Stimulated activated naive CD8-positive, alpha-beta T cell treated with anti-CD3 and anti-CD28 coated beads, Interleukin-15, amount 100 ng/mL, for 72 hours (primary cell): ENCODE measurements around the gene XRN2.

Experiments used
- ATAC-seq: fragments of 150-1000 bp; cut with Tn5 transposase; 2 replicates; pipeline ENCODE4 v1.10.0; 2021; ENCODE audit warnings: mild to moderate bottlenecking, moderate library complexity
- DNase-seq, 2 donors: peaks; one replicate each; pipeline ENCODE4 v3.0.0; 2021 to 2022
- H3K27ac Mint-ChIP-seq, 2 donors: one replicate each; pipeline ENCODE4 v1.8.0; 2022; ENCODE audit warnings: mild to moderate bottlenecking in 2 of 2, mixed read lengths in 2 of 2, moderate library complexity in 2 of 2
- H3K27me3 Mint-ChIP-seq: one replicate; pipeline ENCODE4 v1.8.0; 2022; ENCODE audit warnings: mixed read lengths
- H3K4me1 Mint-ChIP-seq: one replicate; pipeline ENCODE4 v1.8.0; 2022; ENCODE audit warnings: mild to moderate bottlenecking, mixed read lengths
- H3K4me3 Mint-ChIP-seq, 2 donors: one replicate each; pipeline ENCODE4 v1.8.0; 2022; ENCODE audit warnings: mild to moderate bottlenecking in 2 of 2, mixed read lengths in 2 of 2, moderate library complexity in 1 of 2
- H3K9me3 Mint-ChIP-seq, 2 donors: one replicate each; pipeline ENCODE4 v1.8.0; 2022; ENCODE audit warnings: mixed read lengths in 2 of 2

The XRN2 gene, protein sequence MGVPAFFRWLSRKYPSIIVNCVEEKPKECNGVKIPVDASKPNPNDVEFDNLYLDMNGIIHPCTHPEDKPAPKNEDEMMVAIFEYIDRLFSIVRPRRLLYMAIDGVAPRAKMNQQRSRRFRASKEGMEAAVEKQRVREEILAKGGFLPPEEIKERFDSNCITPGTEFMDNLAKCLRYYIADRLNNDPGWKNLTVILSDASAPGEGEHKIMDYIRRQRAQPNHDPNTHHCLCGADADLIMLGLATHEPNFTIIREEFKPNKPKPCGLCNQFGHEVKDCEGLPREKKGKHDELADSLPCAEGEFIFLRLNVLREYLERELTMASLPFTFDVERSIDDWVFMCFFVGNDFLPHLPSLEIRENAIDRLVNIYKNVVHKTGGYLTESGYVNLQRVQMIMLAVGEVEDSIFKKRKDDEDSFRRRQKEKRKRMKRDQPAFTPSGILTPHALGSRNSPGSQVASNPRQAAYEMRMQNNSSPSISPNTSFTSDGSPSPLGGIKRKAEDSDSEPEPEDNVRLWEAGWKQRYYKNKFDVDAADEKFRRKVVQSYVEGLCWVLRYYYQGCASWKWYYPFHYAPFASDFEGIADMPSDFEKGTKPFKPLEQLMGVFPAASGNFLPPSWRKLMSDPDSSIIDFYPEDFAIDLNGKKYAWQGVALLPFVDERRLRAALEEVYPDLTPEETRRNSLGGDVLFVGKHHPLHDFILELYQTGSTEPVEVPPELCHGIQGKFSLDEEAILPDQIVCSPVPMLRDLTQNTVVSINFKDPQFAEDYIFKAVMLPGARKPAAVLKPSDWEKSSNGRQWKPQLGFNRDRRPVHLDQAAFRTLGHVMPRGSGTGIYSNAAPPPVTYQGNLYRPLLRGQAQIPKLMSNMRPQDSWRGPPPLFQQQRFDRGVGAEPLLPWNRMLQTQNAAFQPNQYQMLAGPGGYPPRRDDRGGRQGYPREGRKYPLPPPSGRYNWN

DNA sequence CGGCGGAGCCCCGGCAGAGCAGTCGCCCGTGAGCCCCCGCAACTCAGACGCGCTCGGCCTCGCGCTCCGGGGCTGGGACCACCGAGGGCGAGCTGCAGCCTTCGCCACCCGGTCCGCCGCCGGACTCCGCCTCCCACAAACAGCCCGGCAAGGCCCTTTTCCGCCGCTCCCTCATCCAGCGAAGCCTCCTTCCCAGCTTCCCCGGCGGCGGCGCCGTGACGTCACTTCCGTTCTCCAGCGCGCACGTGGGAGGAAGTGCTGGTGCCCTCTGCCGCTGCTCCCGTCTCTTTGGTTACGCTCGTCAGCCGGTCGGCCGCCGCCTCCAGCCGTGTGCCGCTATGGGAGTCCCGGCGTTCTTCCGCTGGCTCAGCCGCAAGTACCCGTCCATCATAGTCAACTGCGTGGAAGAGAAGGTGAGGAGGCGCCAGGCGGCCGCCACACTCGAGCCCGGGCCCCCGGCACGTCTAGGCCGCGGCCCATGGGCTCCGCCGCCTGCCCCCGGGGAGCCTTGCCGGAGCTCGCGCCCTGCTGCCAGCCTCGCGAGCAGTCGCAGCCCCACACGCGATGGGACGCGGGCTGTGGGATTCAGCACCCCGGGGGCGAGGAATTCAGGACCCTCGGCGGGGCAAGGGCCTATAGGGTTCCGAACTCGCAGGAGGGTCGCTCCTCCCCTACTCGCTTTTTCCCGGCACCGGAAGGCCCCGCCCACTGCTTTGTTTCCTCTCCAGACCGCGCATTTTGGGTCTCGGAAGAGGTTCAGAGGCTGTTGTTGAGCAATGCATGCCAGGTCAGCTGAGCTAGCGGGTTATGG is at the start of gene XRN2:
Gene XRN2 (plus strand): TSS at position 271 of the 811 bp plus-strand sequence. CDS start 68 bp downstream, at position 339.
- H3K4me1 Mint-ChIP-seq, result peaks cover 20% of the 10 kb centered on the region
- ATAC-seq (peak; percentile 92), DNase-seq (peak; percentile 91 to 94)
- H3K9me3 Mint-ChIP-seq, result no peaks in the 10 kb centered on the region
- peak within 1 kb of the TSS; percentile 99 to 100 for H3K27ac Mint-ChIP-seq
- peak within 1 kb of the TSS; percentile 96 to 98 for H3K4me3 Mint-ChIP-seq
- no peaks in the 10 kb centered on the region for H3K27me3 Mint-ChIP-seq

DNA sequence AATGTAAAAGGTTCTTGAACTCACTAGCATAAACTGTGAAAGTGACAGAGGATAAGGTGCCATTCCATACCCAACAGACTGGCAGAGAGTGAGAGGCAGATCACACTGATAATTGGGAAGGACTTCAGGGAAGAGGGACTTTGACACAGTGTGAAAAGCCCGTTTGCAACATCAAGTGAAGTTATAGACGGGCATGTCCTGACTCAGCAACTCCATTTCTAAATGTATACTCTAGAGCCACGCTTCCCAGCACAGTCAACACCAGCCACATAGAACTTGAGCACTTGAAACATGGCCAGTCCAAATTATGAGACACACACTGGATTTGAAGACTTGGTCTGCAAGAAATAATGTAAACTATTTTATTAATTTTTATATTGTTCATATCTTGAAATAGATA is 45.9 kb upstream of the XRN2 start:
- no peak for ATAC-seq

DNA sequence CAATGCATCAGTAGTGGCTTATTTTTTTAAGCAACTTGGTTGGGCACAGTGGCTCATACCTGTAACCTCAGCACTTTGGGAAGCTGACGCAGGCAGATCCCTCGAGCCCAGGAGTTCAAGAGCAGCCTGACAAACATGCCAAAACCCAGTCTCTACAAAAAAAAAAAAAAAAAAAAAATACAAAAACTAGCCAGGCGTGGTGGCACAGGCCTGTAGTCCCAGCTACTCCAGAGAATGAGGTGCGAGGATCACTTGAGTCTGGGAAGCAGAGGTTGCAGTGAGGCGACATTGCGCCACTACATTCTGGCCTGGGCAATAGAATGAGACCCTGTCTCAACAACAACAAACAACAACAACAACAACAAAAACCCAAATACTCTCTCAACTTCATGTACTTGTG is 44.7 kb upstream of the XRN2 start:
- Mint-ChIP-seq H3K9me3 (no peaks in the 10 kb centered on the region), H3K27me3 (peaks cover 9% of the 10 kb centered on the region), H3K27ac (no peak overlapping the region), H3K4me3 (no peak overlapping the region), H3K4me1 (no peaks in the 10 kb centered on the region)
- DNase-seq, result no peak
- ATAC-seq, result no peak

More for the DNA sequence above, 45.9 kb upstream of the XRN2 start:
- no peak overlapping the region for H3K27ac Mint-ChIP-seq
- H3K9me3 Mint-ChIP-seq, result no peaks in the 10 kb centered on the region
- DNase-seq, result no peak
- no peaks in the 10 kb centered on the region for H3K27me3 Mint-ChIP-seq
- no peak overlapping the region for H3K4me3 Mint-ChIP-seq
- H3K4me1 Mint-ChIP-seq, result no peaks in the 10 kb centered on the region

DNA sequence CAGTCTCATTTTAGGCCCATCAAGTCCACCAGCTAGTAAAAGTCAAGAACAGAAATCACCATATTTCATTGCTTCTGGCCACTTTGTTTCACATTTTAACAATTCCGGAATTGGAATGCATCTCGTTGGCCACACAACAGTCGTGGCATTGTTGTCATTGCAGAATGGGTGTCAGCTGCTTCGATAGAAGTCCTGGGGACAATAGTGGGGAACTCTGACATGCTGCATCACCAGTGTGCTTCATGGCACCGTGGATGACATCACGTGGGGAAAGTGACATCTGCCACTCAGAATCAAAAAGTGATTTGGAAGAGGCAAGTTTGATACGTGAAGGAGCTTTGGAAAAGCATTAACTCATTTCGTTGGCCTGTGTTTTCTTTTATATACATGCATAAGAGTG is 43.8 kb upstream of the XRN2 start:
- Mint-ChIP-seq H3K9me3 (no peaks in the 10 kb centered on the region), H3K4me3 (no peak overlapping the region), H3K4me1 (no peaks in the 10 kb centered on the region), H3K27me3 (peaks cover 9% of the 10 kb centered on the region), H3K27ac (no peak overlapping the region)
- no peak for ATAC-seq
- no peak for DNase-seq

DNA sequence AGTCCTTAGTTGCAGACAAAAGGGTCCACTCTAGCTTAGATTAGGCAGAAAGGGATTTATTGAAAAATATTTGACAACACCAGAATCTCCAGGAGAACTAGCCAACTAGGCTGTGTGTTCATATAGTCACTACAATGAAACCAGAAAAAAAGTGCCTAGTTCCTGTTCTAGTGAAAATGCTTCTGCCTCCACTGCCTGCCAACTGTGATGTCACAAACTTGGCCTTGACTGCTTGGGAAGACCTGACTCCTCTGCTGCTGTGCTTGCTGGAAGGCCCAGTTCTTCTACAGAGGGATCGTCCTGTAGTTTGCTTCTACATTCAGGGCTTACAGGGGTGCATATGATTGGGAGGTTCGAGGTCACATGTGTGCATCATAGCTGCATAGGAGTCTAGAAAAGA is 40.3 kb upstream of the XRN2 start:
- Mint-ChIP-seq H3K4me3 (no peak overlapping the region), H3K9me3 (peaks cover 0 to 4% of the 10 kb centered on the region in 2 donors), H3K27ac (no peak overlapping the region), H3K4me1 (no peaks in the 10 kb centered on the region), H3K27me3 (peaks cover 9% of the 10 kb centered on the region)
- ATAC-seq (no peak), DNase-seq (no peak)

DNA sequence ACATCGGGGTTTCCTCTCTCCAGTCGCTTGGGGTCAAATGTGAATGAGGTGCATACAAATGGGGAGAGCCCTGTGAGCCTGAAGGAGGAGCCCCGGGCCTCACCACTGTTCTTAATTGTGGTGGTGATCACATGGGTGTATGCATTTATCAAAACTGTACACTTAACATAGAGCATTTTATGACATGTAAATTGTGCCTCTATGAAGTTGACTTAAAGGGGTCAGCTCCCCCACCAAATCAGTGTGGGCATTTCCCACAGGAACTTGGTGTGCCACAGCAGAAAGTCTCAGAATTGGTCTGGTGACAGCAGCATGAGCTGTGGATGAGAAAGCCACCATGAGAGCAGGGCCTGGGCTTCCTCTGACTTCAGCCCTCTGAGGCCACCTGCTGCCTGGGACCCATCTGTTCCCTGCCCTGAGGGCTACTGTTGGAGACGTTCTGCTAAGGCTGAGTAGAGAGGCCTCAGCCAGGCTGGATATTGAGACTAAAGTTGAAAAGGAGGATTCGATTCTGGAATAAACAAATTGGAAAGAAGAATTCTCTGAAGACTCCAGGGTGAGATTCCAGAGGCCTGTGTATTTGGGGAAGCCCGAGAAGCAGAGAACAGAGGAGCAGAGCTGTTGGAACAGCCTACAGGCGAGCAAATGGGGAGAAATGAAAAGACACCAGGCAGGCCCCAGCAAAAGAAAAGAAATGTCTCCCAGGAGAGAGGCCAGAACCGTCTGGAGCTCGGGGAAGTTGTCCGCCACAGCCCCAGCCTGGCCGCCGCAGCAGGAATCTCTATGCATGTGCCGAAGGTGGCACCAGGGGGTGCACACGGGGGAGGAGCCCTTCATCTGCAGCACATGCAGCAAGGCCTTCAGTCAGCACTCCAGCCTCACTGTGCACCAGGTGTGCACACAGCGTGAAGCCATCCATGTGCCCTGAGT is 37.6 kb upstream of the XRN2 start:
- Mint-ChIP-seq H3K4me1 (no peaks in the 10 kb centered on the region), H3K9me3 (peaks cover 0 to 4% of the 10 kb centered on the region in 2 donors), H3K27me3 (peaks cover 9% of the 10 kb centered on the region), H3K27ac (peak overlapping the region in 1 of 2 donors; percentile 81), H3K4me3 (no peak overlapping the region)
- ATAC-seq (no peak), DNase-seq (no peak)

DNA sequence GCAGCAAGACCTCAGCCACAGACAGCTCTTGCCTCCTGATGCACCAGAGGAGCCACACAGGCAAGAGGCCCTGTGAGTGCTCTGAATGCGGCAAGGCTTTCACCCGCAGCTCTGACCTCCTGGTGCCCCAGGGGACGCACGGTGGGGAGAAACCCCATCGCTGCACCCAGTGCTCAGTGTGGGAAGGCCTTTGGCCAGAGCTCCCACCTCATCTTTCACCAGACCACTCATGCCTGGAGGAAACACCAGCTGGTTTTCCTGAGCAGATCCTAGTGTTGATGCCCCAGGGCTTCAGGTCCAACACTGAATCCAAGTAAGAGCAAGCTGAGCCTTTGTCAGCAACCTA is 37.0 kb upstream of the XRN2 start:
- Mint-ChIP-seq H3K27ac (no peak overlapping the region), H3K9me3 (peaks cover 0 to 4% of the 10 kb centered on the region in 2 donors), H3K27me3 (peaks cover 9% of the 10 kb centered on the region), H3K4me1 (no peaks in the 10 kb centered on the region), H3K4me3 (no peak overlapping the region)
- DNase-seq, result no peak
- no peak for ATAC-seq

DNA sequence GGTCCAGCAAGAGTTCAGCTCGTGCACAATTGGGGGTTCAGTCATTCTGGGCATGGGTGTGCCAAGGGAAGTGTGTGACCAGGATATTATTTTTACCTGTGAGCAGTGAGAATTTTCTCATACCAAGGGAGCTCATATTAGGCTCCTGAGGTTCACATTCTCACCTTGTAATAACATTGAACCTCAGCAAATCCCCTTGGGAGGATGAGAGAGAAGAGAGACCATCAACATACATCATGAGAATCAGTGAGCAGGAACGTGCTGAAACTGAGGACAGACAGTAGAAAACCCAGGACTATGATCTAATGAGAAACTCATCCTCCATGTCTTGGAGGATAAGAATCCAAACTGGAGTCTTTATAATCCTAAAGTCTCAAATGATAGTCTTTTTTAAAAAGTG is 33.4 kb upstream of the XRN2 start:
- Mint-ChIP-seq H3K27ac (no peak overlapping the region), H3K4me3 (no peak overlapping the region), H3K9me3 (peaks cover 0 to 4% of the 10 kb centered on the region in 2 donors), H3K27me3 (peaks cover 7% of the 10 kb centered on the region), H3K4me1 (no peaks in the 10 kb centered on the region)
- DNase-seq (no peak), ATAC-seq (no peak)

DNA sequence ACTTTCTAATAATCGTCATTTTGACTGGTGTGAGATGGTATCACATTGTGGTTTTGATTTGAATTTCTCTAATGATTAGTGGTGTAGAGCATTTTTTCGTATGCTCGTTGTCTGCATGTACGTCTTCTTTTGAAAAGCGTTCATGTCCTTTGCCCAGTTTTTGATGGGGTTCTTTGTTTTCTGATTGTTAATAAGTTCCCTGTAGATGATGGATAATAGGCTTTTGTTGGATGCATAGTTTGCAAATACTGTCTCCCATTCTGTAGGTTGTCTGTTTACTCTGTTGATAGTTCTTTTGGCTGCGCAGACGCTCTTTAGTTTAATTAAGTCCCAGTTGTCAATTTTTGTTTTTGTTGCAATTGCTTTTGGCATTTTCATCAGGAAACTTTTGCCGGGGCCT is 32.3 kb upstream of the XRN2 start:
- Mint-ChIP-seq H3K9me3 (peaks cover 0 to 4% of the 10 kb centered on the region in 2 donors), H3K27me3 (peaks cover 8% of the 10 kb centered on the region), H3K4me3 (no peak overlapping the region), H3K4me1 (no peaks in the 10 kb centered on the region), H3K27ac (no peak overlapping the region)
- DNase-seq (no peak), ATAC-seq (no peak)

DNA sequence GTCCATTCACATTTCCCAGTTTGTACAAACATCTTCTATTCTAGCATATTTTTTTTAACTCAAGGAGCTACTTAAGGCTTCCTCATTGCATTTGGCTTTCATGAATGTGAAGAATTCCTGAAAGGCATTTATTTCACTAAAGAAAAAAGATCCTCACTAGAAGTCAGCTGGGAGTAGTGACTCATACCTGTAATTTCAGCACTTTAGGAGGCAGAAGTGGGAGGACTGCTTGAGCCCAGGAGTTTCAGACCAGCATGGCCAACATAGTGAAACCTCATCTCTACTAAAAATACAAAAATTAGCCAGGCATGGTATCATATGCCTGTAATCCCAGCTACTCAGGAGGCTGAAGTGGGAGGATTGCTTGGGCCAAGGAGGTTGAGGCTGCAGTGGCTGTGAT is 30.9 kb upstream of the XRN2 start:
- DNase-seq, result no peak
- no peak for ATAC-seq
- H3K27ac Mint-ChIP-seq, result no peak overlapping the region
- H3K9me3 Mint-ChIP-seq, result peaks cover 0 to 4% of the 10 kb centered on the region in 2 donors
- H3K4me3 Mint-ChIP-seq, result no peak overlapping the region
- no peaks in the 10 kb centered on the region for H3K4me1 Mint-ChIP-seq
- H3K27me3 Mint-ChIP-seq, result peaks cover 8% of the 10 kb centered on the region

DNA sequence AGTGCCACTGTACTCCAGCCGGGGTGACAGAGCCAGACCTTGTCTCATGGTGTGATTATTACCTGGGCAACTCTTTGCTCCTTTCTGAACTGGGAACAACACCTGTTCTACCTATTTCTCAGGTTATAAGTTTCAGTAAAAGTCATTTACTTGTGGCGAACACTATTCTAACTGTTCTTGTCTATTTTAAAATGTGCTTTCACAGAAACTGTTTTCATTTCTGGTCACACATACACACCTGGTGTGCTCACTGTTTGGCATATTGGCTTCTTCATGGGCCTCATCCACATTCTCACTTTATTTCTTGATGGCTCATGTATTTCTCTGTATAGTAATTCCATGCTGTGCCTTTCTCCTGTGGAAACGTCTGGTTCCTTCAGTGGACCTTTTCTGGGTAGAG is 30.5 kb upstream of the XRN2 start:
- no peak for DNase-seq
- Mint-ChIP-seq H3K4me3 (no peak overlapping the region), H3K27ac (no peak overlapping the region), H3K27me3 (peaks cover 8% of the 10 kb centered on the region), H3K4me1 (no peaks in the 10 kb centered on the region), H3K9me3 (peaks cover 0 to 1% of the 10 kb centered on the region in 2 donors)
- no peak for ATAC-seq

DNA sequence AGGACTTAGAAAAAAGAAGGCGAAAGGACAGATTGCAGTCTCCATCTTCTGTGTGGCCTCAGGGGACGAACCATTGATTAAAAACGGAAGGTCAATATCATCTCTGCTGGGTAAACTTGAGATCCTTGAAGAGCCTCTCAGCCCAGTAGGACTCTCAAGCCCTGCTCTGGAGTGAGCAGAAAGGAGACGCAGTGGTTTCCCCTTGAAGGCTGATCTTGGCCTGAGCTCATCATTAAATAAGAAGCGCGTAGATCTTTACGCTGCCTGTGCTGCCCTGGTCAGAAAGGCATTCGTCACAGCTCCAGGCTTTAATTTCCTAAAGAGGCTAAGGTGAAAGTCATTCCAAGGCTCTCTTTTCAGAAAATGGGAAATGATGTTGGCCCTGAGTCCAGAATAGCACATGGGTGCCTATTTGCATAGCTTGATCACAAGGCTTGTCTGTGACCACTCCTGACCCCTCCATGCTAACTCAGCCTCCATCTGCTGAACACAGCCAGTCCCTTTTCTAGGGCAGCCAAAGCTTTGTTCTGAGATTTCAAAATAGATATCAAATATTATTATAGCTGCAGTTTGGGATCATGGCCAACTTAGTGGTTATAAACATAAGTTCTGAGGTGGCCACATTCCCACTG is 29.3 kb upstream of the XRN2 start:
- Mint-ChIP-seq H3K27ac (no peak overlapping the region), H3K4me1 (no peaks in the 10 kb centered on the region), H3K4me3 (no peak overlapping the region), H3K27me3 (peaks cover 18% of the 10 kb centered on the region), H3K9me3 (no peaks in the 10 kb centered on the region)
- DNase-seq, result no peak
- ATAC-seq, result no peak

DNA sequence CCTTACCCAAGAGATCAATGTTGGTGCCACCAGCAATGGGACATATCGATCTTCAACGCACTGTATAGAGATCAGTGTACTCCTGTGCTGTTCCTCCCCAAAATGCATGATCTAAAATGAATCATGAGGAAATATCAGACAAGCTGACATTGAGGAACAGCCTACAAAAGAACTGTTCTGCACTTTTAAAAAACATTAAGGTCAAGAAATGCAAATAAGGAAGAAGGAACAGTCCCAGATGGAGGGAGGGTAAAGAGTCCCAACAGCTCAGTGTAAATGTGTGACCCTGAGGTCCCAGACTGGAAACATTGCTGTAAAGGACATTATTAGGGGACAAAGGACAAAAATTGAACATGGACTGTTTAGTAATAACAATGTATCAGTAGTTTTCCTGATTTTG is 24.3 kb upstream of the XRN2 start:
- peaks cover 46% of the 10 kb centered on the region for H3K27me3 Mint-ChIP-seq
- peaks cover 0 to 5% of the 10 kb centered on the region in 2 donors for H3K9me3 Mint-ChIP-seq
- DNase-seq, result no peak
- no peak overlapping the region for H3K27ac Mint-ChIP-seq
- ATAC-seq, result no peak
- peaks cover 9% of the 10 kb centered on the region for H3K4me1 Mint-ChIP-seq
- H3K4me3 Mint-ChIP-seq, result no peak overlapping the region
